ENCODE measurements around the gene COX17. TPM values are rescaled to one million over a fixed set of nuclear protein-coding genes. Genes with fewer than 3 reads are reported as not detected.

Gene COX17
- total and polyA plus RNA-seq, 5 experiments from 2014 or later = 28.8 to 57.6 (median 53.2) TPM

GRCh38 chr3:119626196-119626595 lies 51.0 kb downstream of the COX17 start:
- Mint-ChIP-seq H3K27me3 (peaks cover 0 to 37% (median 7%) of the 10 kb centered on the region in 5 donors), H3K36me3 (no peaks in the 10 kb centered on the region), H3K4me1 (peaks cover 4 to 24% (median 7%) of the 10 kb centered on the region in 4 donors), H3K4me3 (no peak overlapping the region), H3K9me3 (no peaks in the 10 kb centered on the region), H3K27ac (no peak overlapping the region)
- DNase-seq = no peak
- POLR2A ChIA-PET = no interaction called here
- no peak for ATAC-seq

- ATAC-seq (no peak), DNase-seq (no peak)
- Mint-ChIP-seq H3K27me3 (peaks cover 0 to 37% (median 7%) of the 10 kb centered on the region in 5 donors), H3K27ac (no peak overlapping the region), H3K4me1 (peaks cover 4 to 24% (median 7%) of the 10 kb centered on the region in 4 donors), H3K4me3 (no peak overlapping the region), H3K9me3 (no peaks in the 10 kb centered on the region), H3K36me3 (no peaks in the 10 kb centered on the region)
- POLR2A ChIA-PET = no interaction called here
Measured at GRCh38 chr3:119625451-119626153, 51.6 kb downstream of the COX17 start.

GRCh38 chr3:119624002-119624720 lies 53.0 kb downstream of the COX17 start:
- Mint-ChIP-seq H3K9me3 (no peaks in the 10 kb centered on the region), H3K4me3 (no peak overlapping the region), H3K36me3 (no peaks in the 10 kb centered on the region), H3K27me3 (peaks cover 0 to 30% (median 12%) of the 10 kb centered on the region in 5 donors), H3K27ac (no peak overlapping the region), H3K4me1 (peaks cover 4 to 24% (median 7%) of the 10 kb centered on the region in 4 donors)
- ATAC-seq (no peak), DNase-seq (no peak)
- POLR2A ChIA-PET = no interaction called here

- H3K36me3 Mint-ChIP-seq = no peaks in the 10 kb centered on the region
- H3K4me1 Mint-ChIP-seq = no peaks in the 10 kb centered on the region
- POLR2A ChIA-PET = no interaction called here
- DNase-seq (no peak), ATAC-seq (no peak)
- no peak overlapping the region for H3K27ac Mint-ChIP-seq
- H3K4me3 Mint-ChIP-seq = no peak overlapping the region
- H3K9me3 Mint-ChIP-seq = no peaks in the 10 kb centered on the region
- H3K27me3 Mint-ChIP-seq = peaks cover 2 to 21% (median 5%) of the 10 kb centered on the region in 5 donors
Measured at GRCh38 chr3:119620899-119621298, 56.3 kb downstream of the COX17 start.

Other genes starting within 250 kb of the COX17 start
- gene TMEM39A, start 213.8 kb downstream of the COX17 start, total RNA-seq = 10 to 100 TPM; 28.5 to 29.1 TPM
- gene TMEM39A, start 213.8 kb downstream of the COX17 start, polyA plus RNA-seq = 10 to 100 TPM in 2 of 3 donors, 1 to 10 TPM in 1; 6.5 to 11.9 (median 10.4) TPM
- gene POGLUT1, start 208.4 kb downstream of the COX17 start, total RNA-seq = 10 to 100 TPM; 40.2 to 43.0 TPM
- 10 to 100 TPM; 34.0 to 36.8 (median 34.2) TPM for gene POGLUT1, start 208.4 kb downstream of the COX17 start, polyA plus RNA-seq
- gene TIMMDC1, start 178.9 kb downstream of the COX17 start, total RNA-seq = 10 to 100 TPM; 71.0 to 72.9 TPM
- 10 to 100 TPM; 63.0 to 89.7 (median 75.0) TPM for gene TIMMDC1, start 178.9 kb downstream of the COX17 start, polyA plus RNA-seq
- under 1 TPM in 1 of 2 experiments, not detected in 1; 0.16 TPM for gene CD80, start 117.8 kb downstream of the COX17 start, total RNA-seq
- gene CD80, start 117.8 kb downstream of the COX17 start, polyA plus RNA-seq = not detected
- 1 to 10 TPM; 1.5 to 2.6 TPM for gene ADPRH, start 97.9 kb downstream of the COX17 start, total RNA-seq
- under 1 TPM; 0.15 to 0.57 (median 0.28) TPM for gene ADPRH, start 97.9 kb downstream of the COX17 start, polyA plus RNA-seq
- not detected for gene PLA1A, start 79.5 kb downstream of the COX17 start, total RNA-seq
- gene PLA1A, start 79.5 kb downstream of the COX17 start, polyA plus RNA-seq = not detected
- gene POPDC2, start 16.8 kb downstream of the COX17 start, total RNA-seq = 1 to 10 TPM; 4.6 to 8.4 TPM
- gene POPDC2, start 16.8 kb downstream of the COX17 start, polyA plus RNA-seq = 1 to 10 TPM; 1.1 to 2.6 (median 1.4) TPM
- gene CFAP91, start 25.6 kb upstream of the COX17 start, total RNA-seq = under 1 TPM in 1 of 2 experiments, not detected in 1; 0.25 TPM
- gene CFAP91, start 25.6 kb upstream of the COX17 start, polyA plus RNA-seq = not detected
- gene NR1I2, start 104.7 kb upstream of the COX17 start, total RNA-seq = under 1 TPM; 0.86 to 0.91 TPM
- under 1 TPM; 0.17 to 0.42 (median 0.41) TPM for gene NR1I2, start 104.7 kb upstream of the COX17 start, polyA plus RNA-seq